HG02884 (cell line): ENCODE results near the gene GABRB3.

ENCODE experiments used
- ATAC-seq: cut with Tn5 transposase; IDR thresholded peaks from one replicate; pipeline ENCODE4 v1.9.1; 2021; ENCODE audit warnings: mild to moderate bottlenecking, moderate library complexity; ENCODE audit not compliant: unreplicated experiment

The GABRB3 gene

DNA sequence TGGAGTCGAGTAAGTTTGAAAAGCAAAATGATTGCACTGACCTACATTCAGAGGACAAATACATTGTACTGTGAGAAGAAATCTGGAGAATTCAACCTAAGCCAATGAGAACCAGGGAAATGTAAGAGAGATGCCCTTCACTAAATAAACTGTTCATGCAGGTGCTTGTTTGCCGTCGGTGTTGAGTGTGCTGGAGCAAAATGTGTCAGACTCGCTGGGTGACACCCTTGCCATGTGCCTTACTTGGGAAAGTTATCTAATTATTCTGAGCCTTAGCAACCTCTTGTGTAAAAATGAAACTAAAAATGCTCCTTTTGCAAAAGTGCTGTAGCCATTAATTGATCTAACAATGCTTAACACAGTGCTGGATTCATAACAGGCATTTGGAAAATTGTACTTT is 140.4 kb downstream of the GABRB3 start:
- no peak for ATAC-seq

DNA sequence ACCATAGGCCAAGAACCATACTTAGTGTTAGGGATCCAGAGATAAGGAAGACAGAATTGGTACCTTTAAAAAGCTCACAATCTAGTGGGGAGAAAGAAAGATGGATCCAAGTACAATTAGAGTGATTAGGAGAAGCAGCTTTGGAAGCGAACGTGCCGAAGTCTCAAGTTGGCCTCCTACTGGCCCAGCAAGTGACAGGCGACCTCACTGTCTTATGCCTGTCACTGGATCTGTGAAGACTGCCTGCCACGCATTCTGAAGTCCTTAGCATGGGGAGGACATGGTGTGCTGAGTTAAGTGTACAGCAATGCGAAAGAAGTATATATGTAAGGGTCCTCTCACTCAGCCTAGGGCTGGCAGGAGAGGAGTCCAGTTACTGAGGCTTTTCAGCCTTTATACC is 141.0 kb downstream of the GABRB3 start:
- no peak for ATAC-seq

DNA sequence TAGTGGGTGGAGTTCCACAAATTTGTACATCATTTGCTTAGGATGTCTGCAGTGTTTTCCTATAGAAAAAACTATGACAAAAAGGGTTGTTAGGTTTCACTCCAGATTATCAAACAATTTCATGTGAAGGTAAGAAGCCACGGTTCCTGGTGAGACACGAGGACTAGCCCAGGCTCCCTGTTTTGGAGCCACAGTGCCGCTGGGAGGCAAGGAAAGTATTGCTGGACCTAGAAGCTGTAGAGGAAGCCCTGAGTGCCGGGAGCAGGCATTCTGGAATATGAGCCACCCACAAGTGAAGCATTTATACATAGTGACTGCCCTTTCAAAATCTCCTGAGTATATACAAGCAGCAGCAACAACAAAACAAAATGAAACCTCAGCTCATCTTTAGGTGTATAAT is 142.0 kb downstream of the GABRB3 start:
- no peak for ATAC-seq

DNA sequence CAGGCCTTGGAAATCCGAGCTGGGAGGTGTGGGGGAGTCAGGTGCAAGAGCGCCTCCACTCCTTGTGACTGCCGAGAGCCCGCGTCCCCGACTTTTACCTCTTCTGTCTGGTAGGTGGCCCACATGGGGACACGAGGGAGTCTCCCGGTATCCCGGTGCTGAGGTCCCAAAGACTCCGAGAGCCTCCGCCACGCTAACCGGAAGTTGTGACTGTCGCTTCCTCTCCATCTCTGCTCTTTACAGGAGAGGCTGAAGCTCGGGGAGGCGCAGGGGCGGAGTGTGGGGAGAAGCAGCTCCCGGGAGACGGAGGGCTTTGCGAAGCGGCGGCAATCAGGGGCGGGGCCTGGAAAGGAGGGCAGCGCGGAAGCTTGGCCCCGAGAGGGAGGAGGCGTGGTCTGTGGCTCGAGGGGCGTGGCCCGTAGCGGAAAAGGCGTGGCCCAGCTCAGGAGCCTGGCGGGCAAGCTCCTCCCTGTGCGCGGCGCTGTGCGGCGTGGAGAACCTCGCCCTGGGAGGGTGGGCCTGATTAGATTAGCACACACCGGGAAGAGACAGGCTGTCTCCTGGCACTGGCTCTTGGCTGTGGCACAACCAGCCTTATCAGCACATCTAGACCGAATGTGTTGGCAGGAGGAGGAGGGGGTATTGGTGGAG is 143.9 kb downstream of the GABRB3 start:
- no peak for ATAC-seq

DNA sequence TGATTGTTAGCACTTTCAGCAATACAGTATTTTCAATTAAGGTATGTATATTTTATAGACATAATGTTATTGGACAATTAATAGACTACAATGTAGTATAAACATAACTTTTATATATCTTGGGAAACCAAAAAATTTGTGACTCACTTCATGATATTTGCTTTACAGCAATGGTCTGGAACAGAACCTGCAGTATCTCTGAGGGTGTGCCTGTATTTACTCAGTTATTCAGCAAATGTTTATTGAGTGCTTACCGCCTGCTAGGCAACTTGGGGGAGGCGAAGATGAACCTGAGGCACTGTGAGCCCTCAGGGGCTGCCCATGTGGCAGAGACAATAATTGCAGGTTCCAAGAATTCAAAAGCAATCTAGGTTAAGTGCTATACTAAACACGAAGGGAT is 144.8 kb downstream of the GABRB3 start:
- no peak for ATAC-seq

DNA sequence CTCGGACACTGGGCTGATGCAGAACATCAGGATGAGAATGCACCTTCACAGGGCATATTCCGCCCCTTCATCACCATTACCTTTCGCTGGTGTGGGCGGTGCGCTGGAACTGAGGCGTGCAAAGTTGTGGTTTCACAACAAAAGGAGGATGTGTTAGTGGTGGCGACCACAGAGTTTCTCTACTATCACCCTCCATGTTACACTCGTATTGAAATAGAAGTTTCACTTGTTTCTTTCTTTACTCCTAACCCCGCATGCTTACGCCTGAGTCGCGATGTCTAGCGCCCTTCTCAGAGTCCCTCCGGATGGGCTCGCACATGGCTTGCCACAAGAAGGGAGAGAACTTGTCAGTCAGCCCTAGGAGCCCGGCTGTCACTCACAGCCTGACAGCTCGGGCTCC is 148.7 kb downstream of the GABRB3 start:
- ATAC-seq: no peak

DNA sequence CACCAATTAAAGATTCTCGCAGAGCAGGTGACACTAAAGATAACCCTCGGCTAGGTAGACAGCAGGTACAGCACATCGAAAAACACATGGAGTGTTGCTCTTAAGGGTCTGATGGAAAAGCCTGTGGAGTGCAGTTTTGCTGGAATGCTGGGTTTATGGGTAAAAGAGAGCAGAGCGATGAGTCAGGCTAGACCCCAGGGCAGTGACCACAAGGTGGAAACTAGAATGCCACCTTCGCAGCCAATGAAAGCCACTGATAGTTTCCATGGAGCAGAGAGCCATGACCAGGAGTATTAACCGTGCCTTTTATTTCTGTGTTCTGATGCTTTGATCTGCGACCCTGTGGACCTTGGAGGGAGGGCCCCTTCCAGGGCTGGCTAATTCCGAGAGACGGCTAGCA is 149.8 kb downstream of the GABRB3 start:
- ATAC-seq: no peak

DNA sequence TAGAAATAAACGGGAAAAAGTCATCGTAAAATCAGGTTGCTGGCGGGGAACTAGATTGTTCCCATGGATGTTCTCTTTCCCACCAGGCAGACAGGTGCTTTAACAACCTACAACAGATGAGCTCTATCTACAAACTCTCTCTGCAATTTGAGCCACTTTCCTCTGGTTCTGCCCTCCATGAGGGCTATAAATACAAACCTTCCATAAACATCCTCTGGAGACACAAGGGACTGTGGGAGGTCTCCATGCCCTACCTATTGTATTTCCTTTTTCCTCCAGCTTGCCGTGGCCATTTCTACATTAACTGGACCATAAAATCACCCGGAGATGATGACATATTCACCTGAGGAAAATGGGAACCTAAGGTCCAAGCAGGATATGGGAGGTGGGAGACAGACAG is 151.1 kb downstream of the GABRB3 start:
- no peak for ATAC-seq

DNA sequence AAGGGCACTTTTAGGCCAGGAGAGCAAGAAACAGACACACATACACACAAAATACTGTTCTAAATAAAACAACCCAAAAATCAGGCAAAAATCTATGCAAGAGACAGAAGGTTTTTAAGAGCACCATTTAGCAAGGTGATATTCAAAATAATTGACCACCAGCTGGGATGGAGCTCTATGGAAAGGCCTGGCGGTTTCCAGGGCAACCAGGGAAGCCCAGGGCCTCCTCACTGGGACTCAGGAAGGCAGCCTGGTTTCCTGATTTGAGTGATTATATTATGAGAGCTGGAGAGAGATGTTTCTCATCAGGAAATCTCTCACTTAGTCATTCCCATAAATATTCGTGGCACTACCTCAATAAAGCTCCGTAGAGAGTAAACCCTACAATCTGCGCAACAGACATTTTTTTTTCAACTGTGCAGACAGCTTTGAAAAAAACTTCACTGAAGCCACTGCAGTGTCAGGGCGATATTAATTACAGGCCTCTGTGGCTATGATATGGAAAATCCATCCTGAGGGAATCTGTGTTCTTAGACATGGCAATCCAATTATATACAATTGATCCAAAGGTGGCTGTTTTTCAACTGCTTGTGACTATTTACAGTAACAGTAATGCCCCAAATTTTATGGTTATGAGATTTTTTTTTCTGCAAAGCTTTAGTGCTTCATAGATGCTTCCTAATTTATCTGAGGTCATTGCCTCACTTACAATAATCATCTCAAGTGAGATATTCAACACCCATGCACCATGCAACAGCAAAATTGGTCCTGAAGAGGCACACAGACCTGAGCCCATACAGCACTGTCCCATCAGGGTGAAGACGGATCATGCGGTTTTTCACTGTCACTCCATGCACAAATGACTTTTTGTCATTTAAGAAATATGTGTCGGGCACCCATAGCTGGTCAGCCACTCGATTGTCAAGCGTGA is 152.1 kb downstream of the GABRB3 start:
- no peak for ATAC-seq

DNA sequence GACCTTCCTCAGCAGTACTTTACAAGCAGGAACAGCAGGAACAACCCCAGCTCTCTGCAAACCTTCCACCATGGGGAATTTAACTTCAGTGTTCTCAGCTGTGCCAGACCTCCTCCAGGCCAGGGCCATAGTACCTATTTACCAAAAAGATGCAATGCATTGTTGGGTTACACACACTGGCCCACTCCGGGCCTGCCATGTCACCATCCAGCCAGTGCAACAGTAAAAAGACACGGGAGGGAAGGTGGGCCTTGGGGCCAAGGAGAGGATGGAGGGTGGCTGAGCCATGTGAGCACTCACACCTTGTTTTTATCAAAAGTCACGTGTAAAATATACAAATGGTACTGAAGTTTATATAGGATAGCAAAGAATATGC is 157.0 kb downstream of the GABRB3 start:
- ATAC-seq: no peak

DNA sequence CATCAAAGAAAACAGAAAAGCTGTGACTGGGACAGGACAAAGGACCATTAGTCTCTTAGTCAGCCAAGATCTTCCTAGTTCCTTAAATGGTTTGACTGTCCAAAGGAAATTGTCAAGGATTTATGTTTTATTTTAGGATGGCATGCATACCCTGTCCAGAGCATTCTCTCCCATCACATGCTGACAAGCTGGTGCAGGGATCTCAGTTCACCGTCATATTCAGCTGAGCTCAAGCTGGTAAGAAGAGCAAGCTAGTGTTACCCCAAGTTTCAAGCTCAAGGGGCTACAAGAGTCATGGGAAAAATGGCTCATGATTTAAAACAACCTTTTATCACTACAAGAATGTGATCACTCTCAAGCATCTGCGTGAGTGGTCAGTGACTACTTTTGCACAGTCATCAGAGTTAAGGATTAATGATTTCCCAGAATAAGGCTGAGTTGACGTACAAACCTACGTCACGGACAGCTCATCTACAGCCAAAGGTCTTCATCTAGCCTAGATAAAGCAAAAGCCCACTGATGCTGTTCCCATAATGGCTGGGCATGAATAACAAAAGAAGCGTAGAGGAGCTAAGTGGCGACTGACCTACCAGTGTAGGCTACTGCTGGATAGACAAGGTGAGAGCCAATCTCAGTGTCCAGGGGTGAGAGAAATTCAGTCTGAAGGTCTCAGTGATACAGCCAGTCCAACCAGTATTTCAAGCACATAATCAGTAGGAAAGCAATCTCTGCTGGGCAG is 157.5 kb downstream of the GABRB3 start:
- ATAC-seq: no peak

DNA sequence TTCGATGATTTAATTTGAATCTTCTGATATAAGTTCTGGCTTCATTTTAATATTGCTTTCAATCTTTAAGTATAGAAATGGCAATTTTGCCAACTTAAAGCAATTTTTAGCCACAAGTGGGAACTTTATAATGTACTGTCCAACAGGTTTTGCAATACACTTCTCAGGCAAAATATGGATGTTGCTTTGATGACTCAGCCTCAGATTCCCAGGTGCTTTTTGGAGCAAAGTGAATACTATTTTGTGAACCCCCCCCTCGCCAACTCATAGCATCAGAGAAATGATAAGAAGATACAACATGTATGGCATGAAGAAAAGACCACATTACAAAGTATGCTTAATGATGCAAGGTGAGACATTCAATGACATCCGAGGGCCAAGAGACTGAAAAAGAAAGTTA is 158.1 kb downstream of the GABRB3 start:
- ATAC-seq: no peak

DNA sequence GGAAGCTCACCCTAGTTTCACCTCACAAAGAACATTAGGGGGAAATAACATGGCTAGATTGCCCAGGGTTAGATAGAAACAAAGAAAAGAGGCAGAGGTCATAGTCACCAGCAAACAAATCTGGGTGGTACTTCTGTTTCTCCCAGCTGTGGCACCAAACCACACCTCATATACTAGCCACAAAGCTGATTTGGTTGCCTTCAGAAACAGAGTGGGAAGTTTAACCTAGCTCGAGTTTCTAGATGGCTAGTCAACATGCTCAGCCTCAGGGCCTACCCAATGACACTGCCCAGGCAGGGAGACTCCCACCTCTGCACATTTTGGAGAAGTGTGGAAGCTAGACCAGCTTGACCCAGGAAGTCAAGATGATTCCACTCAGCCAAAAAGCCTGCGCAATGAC is 174.2 kb downstream of the GABRB3 start:
- ATAC-seq: no peak

DNA sequence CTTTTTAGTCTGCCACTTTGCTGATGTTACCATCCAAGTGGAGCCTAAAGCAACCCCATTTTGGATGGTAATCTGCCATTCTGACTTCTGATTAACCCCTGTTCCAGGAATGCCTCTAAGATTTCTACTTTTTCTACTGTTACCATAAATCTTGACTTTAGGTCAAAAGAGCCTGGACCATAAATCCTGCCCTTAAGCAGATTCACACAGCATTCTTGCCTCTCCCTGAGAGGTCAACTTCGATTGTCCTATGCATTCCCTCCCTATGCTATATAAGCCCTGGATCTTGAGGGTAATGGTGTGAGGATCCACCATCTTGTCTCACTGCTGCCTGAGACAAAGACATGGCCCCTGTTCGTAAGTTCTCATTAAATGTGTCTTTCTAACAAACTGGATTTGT is 177.3 kb downstream of the GABRB3 start:
- no peak for ATAC-seq

DNA sequence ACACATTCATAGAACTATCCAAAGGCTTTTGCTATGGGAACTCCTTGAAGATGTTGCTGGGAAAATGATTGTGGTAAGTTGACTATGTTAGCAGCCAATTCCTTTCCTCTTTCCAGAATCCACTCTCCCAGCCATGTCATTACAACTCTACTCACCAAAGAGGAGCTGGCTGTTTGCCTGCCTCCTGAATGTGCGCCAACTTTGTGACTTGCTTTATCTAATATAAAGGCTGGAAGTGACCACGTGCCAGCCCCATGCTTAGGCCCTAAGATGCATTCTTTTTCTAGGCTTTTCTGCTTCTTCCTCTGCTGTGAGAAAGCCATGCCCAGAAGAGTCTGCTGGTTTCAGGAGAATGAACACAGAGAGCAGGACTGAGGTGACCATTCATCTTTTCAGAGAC is 182.2 kb downstream of the GABRB3 start:
- ATAC-seq: no peak

DNA sequence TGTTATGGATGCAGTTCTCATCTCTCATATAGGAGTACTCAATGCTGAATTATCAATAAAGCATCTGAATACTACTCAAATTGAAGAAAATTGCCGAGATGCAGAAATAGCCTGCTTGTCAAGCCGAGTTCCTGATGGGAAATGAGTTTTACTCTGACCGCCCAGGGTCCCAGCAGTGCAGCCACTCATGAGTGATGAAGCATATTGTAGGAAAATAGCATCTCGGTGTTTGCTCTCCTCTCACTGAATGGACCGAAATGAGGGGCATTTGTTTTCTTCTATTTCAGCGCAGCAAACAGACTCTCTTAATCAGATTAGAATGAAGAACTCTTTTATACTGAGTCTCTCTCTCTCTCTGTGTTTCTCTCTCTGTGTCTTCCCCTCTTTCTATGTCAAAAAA is 190.0 kb downstream of the GABRB3 start:
- ATAC-seq: no peak

DNA sequence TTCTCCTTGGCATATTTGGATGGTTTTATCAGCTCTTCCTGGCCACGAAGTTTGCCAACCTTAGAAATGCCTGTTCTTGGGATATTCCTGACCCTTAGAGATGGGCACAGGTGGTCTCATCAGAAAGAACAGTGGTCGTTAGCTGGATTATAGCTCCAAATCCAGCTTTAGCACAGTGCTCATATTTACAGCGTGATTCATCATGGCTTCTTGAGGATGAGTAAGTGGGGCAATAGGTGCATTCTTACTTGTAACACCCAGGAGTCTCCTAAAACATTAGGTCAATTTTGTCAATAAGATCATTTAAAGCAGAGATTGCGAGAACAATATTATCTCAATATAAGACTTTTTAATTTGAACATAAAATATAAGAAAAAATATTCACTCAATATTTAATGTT is 191.9 kb downstream of the GABRB3 start:
- no peak for ATAC-seq

DNA sequence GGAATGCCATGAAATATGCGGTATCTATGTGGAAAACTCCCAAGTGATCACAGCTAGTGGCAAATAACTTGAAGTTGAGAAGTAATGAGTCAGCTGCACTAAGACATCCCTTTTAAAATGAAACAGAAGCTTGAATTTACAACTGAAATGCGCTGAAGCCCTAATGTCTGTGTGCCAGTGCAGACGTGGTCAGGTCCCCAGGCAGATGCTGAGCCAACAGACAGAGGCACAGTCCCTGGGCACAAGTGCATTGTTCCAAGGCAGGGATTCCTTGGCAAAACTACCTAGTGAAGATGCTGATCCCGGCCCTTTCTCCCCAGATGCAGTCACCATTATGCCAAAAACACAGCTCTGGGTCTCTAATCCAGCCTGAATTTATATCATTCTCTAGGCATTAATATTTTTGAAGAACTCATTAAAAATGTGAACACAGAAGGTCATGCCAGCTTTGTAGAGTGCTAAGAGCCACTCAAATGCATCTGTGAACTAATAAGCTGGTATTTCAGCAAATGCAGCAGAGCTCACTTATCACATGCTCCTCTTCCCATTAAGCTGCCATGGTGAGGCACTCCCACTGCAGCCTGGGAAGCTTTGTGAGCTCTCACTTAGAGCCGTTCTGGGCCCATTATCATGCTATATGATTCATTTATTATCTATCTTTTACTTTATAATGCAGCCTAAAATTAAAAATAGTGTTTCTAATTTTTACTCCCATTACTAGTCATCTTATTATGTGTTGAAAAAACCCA is 200.1 kb downstream of the GABRB3 start:
- ATAC-seq: no peak

DNA sequence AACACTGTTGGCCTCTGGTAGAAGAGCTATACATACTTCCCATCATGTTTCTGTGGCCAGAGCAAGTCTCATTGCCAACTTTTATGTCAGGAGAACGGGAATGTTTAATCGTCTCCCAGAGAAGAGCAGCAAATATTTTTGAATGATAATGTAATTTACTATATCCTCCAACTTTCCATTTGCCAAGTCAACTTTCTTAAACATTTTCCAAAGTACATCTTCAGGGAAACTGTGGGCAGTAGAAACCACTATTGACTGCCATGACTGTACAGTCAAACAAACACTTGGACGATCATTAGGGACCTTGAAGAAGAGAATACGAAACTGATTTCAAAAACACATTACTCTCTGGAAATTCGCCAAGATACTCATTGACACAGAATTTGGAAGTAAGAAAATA is 201.5 kb downstream of the GABRB3 start:
- ATAC-seq: no peak

DNA sequence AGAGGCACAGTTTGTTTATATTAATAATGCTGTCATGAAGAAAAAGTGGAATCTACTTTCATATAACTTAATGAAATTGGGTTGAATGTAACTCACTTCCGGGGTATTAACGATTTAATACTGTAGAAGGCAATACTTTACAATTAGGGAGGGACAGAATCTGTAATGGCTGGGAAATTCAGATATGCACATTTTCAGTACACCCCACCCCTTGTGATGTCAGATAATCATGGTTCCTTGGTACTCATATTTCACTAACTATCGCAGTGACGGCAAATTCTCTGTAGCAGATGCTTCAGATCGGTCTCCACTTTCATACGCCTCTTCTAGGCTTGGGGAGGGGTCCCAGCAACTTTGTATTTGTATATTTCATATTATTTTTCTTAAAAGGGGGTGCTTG is 207.3 kb downstream of the GABRB3 start:
- ATAC-seq: no peak

DNA sequence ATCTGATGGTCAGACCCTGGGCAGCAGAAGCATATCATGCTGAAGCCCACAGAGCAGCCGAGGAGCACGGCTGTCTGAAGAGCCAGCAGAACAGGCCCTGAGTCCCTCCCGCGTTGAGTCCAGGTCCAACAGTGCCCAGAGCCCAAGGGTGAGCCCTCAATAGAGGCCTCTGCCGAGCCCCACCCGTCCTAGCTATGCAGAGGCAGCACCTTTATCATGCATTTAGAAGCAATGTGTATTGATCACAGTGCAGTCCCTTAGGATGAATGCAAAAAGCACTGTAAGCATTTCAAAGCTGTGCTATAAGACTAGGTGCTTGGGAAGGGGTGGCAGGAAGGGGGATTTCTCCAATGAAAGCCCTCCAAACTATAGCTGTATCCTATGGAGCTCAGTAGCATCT is 208.5 kb downstream of the GABRB3 start:
- no peak for ATAC-seq
